ENCODE data around the gene CATSPER1. TPM values are rescaled to one million over a fixed set of nuclear protein-coding genes. Genes with fewer than 3 reads are reported as not detected.

Gene CATSPER1
- total and polyA plus RNA-seq, 10 donors, result 0.30 to 1.2 (median 0.70) TPM; not detected in 2

DNA sequence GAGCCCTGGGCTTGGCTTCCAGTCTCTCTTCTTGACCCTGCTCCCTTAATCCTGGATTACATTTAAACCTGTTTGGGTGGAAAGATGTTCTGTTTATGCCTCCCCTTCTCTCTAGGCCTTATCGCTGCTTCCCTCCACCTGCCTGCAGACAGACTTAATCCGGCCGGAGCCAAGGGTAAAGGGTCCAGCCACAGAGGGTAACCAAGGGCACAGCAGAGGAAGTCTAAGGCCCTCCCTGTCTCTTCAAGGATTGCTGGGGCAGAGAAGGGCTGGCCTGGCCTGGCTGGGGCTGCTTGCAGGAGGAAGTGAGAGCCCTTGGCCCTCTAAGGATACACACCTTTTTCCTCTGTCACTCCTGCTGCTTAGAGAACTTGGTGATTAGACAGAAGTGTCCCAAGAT lies 20.6 kb upstream of the CATSPER1 start:
- Histone ChIP-seq H3K9me3 (no peaks in the 10 kb centered on the region), H3K4me3 (no peak overlapping the region), H3K36me3 (no peaks in the 10 kb centered on the region), H3K4me1 (peaks cover 11 to 37% (median 27%) of the 10 kb centered on the region in 6 donors), H3K27ac (no peak overlapping the region), H3K27me3 (replicated peaks in 1 of 7) (peaks cover 0 to 27% (median 10%) of the 10 kb centered on the region in 7 donors)
- intact Hi-C loops (cut with DNase I; ENCODE audit: low total_unique reads), result no loop called here
- DNase-seq, result no peak
- TF ChIP-seq, protein P1, sequence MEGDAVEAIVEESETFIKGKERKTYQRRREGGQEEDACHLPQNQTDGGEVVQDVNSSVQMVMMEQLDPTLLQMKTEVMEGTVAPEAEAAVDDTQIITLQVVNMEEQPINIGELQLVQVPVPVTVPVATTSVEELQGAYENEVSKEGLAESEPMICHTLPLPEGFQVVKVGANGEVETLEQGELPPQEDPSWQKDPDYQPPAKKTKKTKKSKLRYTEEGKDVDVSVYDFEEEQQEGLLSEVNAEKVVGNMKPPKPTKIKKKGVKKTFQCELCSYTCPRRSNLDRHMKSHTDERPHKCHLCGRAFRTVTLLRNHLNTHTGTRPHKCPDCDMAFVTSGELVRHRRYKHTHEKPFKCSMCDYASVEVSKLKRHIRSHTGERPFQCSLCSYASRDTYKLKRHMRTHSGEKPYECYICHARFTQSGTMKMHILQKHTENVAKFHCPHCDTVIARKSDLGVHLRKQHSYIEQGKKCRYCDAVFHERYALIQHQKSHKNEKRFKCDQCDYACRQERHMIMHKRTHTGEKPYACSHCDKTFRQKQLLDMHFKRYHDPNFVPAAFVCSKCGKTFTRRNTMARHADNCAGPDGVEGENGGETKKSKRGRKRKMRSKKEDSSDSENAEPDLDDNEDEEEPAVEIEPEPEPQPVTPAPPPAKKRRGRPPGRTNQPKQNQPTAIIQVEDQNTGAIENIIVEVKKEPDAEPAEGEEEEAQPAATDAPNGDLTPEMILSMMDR (IDR thresholded peaks at IDR 0.05 in 8 of 11, conservative IDR thresholded peaks at IDR 0.05 in 3 of 11), result no peak
- TF ChIP-seq POLR2AphosphoS5 (IDR thresholded peaks at IDR 0.05), result no peak
- TF ChIP-seq POLR2A (IDR thresholded peaks at IDR 0.05), result no peak
- WGBS, 5 donors, result 90 to 96% (median 92%) methylated on average over 3 of the region's 3 CpGs

DNA sequence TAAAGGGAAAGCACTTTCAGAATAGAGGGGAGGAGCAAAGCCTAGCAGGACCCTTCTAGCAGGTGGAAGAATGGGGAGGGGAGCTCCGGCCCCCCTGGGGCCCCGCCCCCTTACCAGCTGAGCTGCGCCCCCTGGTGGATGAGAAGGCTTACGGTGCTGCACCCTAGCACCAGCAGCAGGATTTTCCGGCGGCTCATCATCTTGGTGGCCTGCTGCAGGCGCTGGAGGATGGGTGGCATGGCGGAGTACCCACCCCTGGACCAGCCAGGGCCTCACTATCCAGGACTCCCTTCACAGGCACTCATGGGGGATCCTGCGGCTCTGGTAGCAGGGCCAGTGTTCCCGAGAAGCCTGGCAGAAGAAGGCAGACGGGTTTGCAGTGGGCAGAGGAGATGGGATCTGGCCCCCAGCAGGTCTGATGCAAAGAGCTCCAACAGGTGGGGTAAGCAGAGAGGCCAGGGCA lies 18.9 kb upstream of the CATSPER1 start:
- Histone ChIP-seq H3K27me3 (replicated peaks in 1 of 7) (peaks cover 0 to 27% (median 10%) of the 10 kb centered on the region in 7 donors), H3K36me3 (no peaks in the 10 kb centered on the region), H3K4me3 (peak overlapping the region in 1 of 8 donors; percentile 38), H3K4me1 (peaks cover 6 to 22% (median 14%) of the 10 kb centered on the region in 6 donors), H3K9me3 (no peaks in the 10 kb centered on the region), H3K27ac (no peak overlapping the region)
- intact Hi-C loops (cut with DNase I; ENCODE audit: low total_unique reads), result no loop called here
- WGBS, 5 donors, result 11 to 20% (median 18%) methylated on average over 10 to 11 of the region's 11 CpGs
- TF ChIP-seq POLR2AphosphoS5 (IDR thresholded peaks at IDR 0.05) (peak; percentile 40 to 52 (median 48)), POLR2A (IDR thresholded peaks at IDR 0.05) (no peak)
- TF ChIP-seq, protein P1 (IDR thresholded peaks at IDR 0.05 in 8 of 11, conservative IDR thresholded peaks at IDR 0.05 in 3 of 11), result peak; percentile 69 to 97 (median 95)
- DNase-seq, result peak; percentile 94

DNA sequence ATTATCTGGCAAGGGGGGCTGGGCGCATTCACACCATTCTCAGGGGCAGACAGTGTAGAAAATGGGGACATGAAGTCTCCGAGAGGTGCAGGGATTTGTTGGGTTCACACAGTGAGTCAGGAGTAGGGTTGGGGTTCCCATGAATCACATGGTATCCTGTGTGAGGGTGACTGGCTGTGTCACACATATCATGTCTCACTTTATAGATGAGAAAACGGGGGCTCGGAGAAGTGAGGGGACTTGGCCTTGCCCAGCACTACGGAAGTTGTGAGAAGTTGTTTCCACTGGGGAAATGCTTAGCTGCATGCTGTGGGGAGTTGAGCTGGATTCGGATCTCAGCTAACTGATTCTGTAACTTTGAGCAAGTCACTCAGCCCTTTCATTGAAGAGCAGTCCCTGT lies 18.5 kb upstream of the CATSPER1 start:
- Histone ChIP-seq H3K27ac (no peak overlapping the region), H3K36me3 (no peaks in the 10 kb centered on the region), H3K4me3 (peak overlapping the region in 1 of 8 donors; percentile 38), H3K9me3 (no peaks in the 10 kb centered on the region), H3K4me1 (peaks cover 6 to 22% (median 14%) of the 10 kb centered on the region in 6 donors), H3K27me3 (replicated peaks in 1 of 7) (peaks cover 0 to 27% (median 10%) of the 10 kb centered on the region in 7 donors)
- TF ChIP-seq, protein P1 (IDR thresholded peaks at IDR 0.05 in 8 of 11, conservative IDR thresholded peaks at IDR 0.05 in 3 of 11), result no peak
- TF ChIP-seq POLR2A (IDR thresholded peaks at IDR 0.05), result no peak
- TF ChIP-seq POLR2AphosphoS5 (IDR thresholded peaks at IDR 0.05), result no peak
- intact Hi-C loops (cut with DNase I; ENCODE audit: low total_unique reads), result no loop called here
- 59 to 70% (median 60%) methylated on average over 6 of the region's 6 CpGs for WGBS, 5 donors
- peak; percentile 16 for DNase-seq

DNA sequence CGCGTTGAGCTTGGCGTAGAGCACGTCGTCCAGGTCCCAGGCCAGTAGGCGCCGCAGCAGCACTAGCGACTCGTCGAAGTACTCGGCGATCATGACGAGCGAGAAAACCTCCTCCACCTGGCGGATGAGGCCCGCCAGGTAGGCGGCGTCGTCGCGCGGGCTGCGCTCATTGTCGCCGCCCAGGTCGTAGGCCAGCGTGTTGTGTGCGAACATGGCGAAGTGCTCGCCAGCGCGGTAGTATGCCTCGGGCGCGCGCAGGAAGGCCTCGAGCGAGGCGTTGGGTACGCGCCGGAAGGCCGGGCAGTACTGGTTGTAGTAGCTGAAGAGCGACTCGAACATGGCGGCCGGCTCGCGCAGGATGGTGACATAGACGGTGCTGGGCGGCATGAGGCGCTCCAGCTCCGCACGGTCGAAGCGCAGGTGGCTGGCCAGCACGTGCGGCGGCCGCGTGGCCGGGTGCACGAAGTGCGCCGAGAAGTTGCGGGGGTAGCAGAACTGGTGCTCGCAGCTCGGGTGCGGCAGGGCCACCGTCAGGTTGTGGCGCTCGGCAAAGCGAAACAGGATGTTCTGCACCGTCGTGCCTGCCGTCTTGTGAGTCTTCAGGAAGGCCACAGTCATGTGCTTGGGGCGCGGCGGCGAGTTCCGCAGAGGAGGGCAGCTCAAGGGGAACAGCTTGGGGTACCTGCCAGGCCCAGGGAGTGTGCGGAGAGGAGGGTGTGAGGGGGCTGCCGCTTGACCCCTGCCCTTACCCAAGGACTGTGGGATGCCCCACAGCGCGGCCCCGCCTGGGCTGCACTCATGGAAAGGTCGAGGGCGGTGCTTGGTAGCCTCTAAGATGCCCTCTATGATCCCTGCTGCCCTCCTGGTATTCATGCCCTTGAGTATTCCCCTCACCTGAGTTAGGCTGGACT lies 17.0 kb upstream of the CATSPER1 start:
- intact Hi-C loops (cut with DNase I; ENCODE audit: low total_unique reads), result no loop called here
- peaks cover 6 to 12% (median 8%) of the 10 kb centered on the region in 6 donors for H3K4me1 ChIP-seq
- H3K27me3 ChIP-seq (replicated peaks in 1 of 7), result peaks cover 0 to 14% (median 3%) of the 10 kb centered on the region in 7 donors
- no peak overlapping the region for H3K4me3 ChIP-seq
- TF ChIP-seq POLR2AphosphoS5 (IDR thresholded peaks at IDR 0.05), result no peak
- TF ChIP-seq POLR2A (IDR thresholded peaks at IDR 0.05), result no peak
- TF ChIP-seq, protein P1 (IDR thresholded peaks at IDR 0.05 in 8 of 11, conservative IDR thresholded peaks at IDR 0.05 in 3 of 11), result no peak
- H3K9me3 ChIP-seq, result no peaks in the 10 kb centered on the region
- no peak overlapping the region for H3K27ac ChIP-seq
- peak; percentile 64 for DNase-seq
- no peaks in the 10 kb centered on the region for H3K36me3 ChIP-seq
- WGBS, 5 donors, result 93 to 97% (median 95%) methylated on average over 78 to 88 of the region's 88 CpGs
